ENCODE measurements around the gene MXD1. TPM values are rescaled to one million over a fixed set of nuclear protein-coding genes. Genes with fewer than 3 reads are reported as not detected.

The MXD1 gene
- total and polyA plus RNA-seq, 9 of the 15 experiments (the other 6 are each of a cell fraction or from before 2014, with no cell fraction given) = 6.7 to 35.9 (median 11.0) TPM

GRCh38 chr2:69933839-69934613 lies 19.1 kb downstream of the MXD1 start (continued):
- TF ChIP-seq ELF2 (CRISPR knock-in tag; IDR thresholded peaks at IDR 0.05) = 0 out of 2 replicates have a peak, but pooled peaks have one; percentile 36
- no peak for TF ChIP-seq TCFL5 (CRISPR knock-in tag; conservative IDR thresholded peaks at IDR 0.05)
- peak; percentile 77; the same call in 1 of the 2 replicates for TF ChIP-seq HDAC2 (IDR thresholded peaks at IDR 0.05)
- TF ChIP-seq ZNF12 (CRISPR knock-in tag; IDR thresholded peaks at IDR 0.05) = no peak
- no peak for TF ChIP-seq ZNF717 (CRISPR knock-in tag; IDR thresholded peaks at IDR 0.05)
- peak; percentile 83 for TF ChIP-seq NFE2 (IDR thresholded peaks at IDR 0.05; ENCODE audit: low read depth)
- TF ChIP-seq DPF2 (IDR thresholded peaks at IDR 0.05) = peak; percentile 91
- TF ChIP-seq NR3C1 (CRISPR knock-in tag; IDR thresholded peaks at IDR 0.05) = no peak
- TF ChIP-seq, protein P1, sequence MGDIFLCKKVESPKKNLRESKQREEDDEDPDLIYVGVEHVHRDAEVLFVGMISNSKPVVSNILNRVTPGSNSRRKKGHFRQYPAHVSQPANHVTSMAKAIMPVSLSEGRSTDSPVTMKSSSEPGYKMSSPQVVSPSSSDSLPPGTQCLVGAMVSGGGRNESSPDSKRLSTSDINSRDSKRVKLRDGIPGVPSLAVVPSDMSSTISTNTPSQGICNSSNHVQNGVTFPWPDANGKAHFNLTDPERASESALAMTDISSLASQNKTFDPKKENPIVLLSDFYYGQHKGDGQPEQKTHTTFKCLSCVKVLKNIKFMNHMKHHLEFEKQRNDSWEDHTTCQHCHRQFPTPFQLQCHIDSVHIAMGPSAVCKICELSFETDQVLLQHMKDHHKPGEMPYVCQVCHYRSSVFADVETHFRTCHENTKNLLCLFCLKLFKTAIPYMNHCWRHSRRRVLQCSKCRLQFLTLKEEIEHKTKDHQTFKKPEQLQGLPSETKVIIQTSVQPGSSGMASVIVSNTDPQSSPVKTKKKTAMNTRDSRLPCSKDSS (IDR thresholded peaks at IDR 0.05; ENCODE audit: low read depth, partially characterized antibody) = no peak
- TF ChIP-seq E2F1 (CRISPR knock-in tag; IDR thresholded peaks at IDR 0.05) = no peak
- peak; percentile 39; the same call in 1 of the 2 replicates for TF ChIP-seq CBFA2T3 (IDR thresholded peaks at IDR 0.05)
- TF ChIP-seq RBM39 (optimal IDR thresholded peaks at IDR 0.05; ENCODE audit: low read depth, low read length) = no peak
- TF ChIP-seq YY1 (IDR thresholded peaks at IDR 0.05; ENCODE audit: borderline replicate concordance in 1 of 3, control insufficient read depth in 1 of 3, extremely low read depth in 1 of 3, insufficient read depth in 3 of 3, insufficient read length in 1 of 3, insufficient replicate concordance in 2 of 3, low read depth in 1 of 3, low read length in 2 of 3) = peak in 1 of 3 experiments; percentile 24
- TF ChIP-seq ZBTB40 (IDR thresholded peaks at IDR 0.05) = peak; percentile 35; the same call in 1 of the 2 replicates
- no peak for TF ChIP-seq ZBTB40 (CRISPR knock-in tag; IDR thresholded peaks at IDR 0.05)
- 0 out of 2 replicates have a peak, but pooled peaks have one; percentile 45 for TF ChIP-seq ZNF24 (IDR thresholded peaks at IDR 0.05)

Data from K562 (cell line).